ENCODE results near the gene ATP5F1D. TPM values are rescaled to one million over a fixed set of nuclear protein-coding genes. Genes with fewer than 3 reads are reported as not detected.
"Not testable (repeated sequence)": the region's sequence is repeated elsewhere in the genome, so short reads cannot be mapped to it uniquely, and the experiment has no call there.

ATP5F1D gene
- total RNA-seq, result 100 to 1,000 TPM; 209 to 222 TPM

DNA sequence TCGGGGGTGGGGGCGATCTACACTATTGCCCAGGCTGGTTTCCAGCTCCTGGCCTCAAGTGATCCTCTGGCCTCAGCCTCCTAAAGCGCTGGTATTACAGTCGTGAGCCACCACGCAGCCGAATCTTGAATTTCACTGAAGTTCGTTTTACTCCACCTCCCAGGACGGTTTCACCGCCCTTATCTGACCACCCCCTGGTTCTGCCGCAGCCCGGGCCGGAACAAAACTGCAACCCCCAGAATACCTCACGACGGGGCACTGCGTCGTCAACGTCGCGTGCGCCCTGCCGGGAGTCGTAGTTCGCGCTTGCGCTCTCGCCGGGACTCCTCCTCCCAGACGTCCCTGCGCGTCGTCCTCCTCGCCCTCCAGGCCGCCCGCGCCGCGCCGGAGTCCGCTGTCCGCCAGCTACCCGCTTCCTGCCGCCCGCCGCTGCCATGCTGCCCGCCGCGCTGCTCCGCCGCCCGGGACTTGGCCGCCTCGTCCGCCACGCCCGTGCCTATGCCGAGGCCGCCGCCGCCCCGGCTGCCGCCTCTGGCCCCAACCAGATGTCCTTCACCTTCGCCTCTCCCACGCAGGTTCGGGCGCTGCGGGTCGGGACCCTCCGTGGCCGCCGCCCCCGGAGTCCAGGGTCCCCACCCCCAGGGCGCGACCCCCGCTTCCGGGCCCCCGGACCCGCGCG, at the start of gene ATP5F1D:
Gene ATP5F1D (plus strand): TSS at position 335 of the 679 bp plus-strand sequence. CDS start 100 bp downstream, at position 435.
- POLR2A ChIA-PET, result interaction anchor here (1.1 to 7.7 kb wide), 2 partner anchors 26 to 60 kb away, joined by 4 to 218 read pairs; partner anchors contain the start of gene CIRBP
- Mint-ChIP-seq H3K4me3 (peak within 1 kb of the TSS; percentile 88), H3K27ac (peak within 1 kb of the TSS; percentile 94), H3K36me3 (ENCODE audit: low read depth) (peaks cover 2% of the 10 kb centered on the region), H3K27me3 (ENCODE audit: low read depth) (peaks cover 14% of the 10 kb centered on the region), H3K9me3 (ENCODE audit: insufficient read depth) (no peaks in the 10 kb centered on the region), H3K4me1 (ENCODE audit: low read depth) (peaks cover 37% of the 10 kb centered on the region)
- peak; percentile 73 for ATAC-seq
- CTCF ChIA-PET, result interaction anchor here (1.0 to 8.2 kb wide), 6 partner anchors 20 to 378 kb away, joined by 3 to 606 read pairs (median 4); partner anchors contain the start of genes CIRBP and FAM174C
- peak; percentile 96 for DNase-seq

DNA sequence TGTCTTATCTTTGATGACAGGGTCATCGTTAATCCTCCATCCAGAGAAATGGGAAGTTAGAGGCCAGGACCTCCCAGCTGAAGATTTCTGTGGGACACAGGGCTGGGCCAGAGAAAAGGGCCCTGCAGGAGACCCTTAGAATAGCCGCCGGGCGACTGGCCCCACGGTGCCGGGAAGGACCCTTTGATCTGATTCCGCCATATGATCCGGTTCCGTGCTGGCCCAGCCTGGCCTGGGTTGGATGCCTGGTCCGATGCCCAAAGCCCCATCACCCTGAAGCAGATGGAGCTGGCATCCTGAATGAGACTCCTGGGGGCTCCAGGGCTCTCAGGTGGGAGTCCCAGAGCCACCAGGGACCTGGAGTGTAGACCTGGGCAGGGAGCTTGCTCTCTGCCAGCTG, 42.0 kb upstream of the ATP5F1D start:
- CTCF ChIA-PET, result interaction anchor here (1.0 to 1.4 kb wide), 3 partner anchors 86 to 88 kb away, joined by 3 to 7 read pairs (median 3); no protein-coding TSS in a partner anchor
- no peak for ATAC-seq
- no peak for DNase-seq
- no peaks in the 10 kb centered on the region for H3K9me3 Mint-ChIP-seq (ENCODE audit: insufficient read depth)
- POLR2A ChIA-PET, result no interaction called here
- H3K4me1 Mint-ChIP-seq (ENCODE audit: low read depth), result peaks cover 15% of the 10 kb centered on the region
- no peak overlapping the region for H3K27ac Mint-ChIP-seq
- no peaks in the 10 kb centered on the region for H3K36me3 Mint-ChIP-seq (ENCODE audit: low read depth)
- H3K4me3 Mint-ChIP-seq, result no peak overlapping the region
- no peaks in the 10 kb centered on the region for H3K27me3 Mint-ChIP-seq (ENCODE audit: low read depth)

- ChIA-PET POLR2A (interaction anchor here (0.9 kb wide), 2 partner anchors 67 to 116 kb away, joined by 3 to 5 read pairs; no protein-coding TSS in a partner anchor), CTCF (interaction anchor here (1.1 to 1.4 kb wide), 2 partner anchors 40 to 87 kb away, joined by 3 to 7 read pairs; no protein-coding TSS in a partner anchor)
- not testable (repeated sequence) for H3K9me3 Mint-ChIP-seq (ENCODE audit: insufficient read depth); DNase-seq; ATAC-seq; H3K27ac Mint-ChIP-seq; H3K4me3 Mint-ChIP-seq; H3K27me3 Mint-ChIP-seq (ENCODE audit: low read depth); H3K36me3 Mint-ChIP-seq (ENCODE audit: low read depth)
- peaks cover 15% of the 10 kb centered on the region for H3K4me1 Mint-ChIP-seq (ENCODE audit: low read depth)
Measured at GRCh38 chr19:1200614-1201013, 40.9 kb upstream of the ATP5F1D start.

GRCh38 chr19:1205114-1206099, 36.1 kb upstream of the ATP5F1D start, which contains the start of gene STK11:
STK11 (plus strand) TSS chr19:1205778; CDS start chr19:1206914, 1,136 bp downstream.
- no peaks in the 10 kb centered on the region for H3K27me3 Mint-ChIP-seq (ENCODE audit: low read depth)
- H3K27ac Mint-ChIP-seq, result peak within 1 kb of the TSS; percentile 93
- peak; percentile 97 for ATAC-seq
- H3K9me3 Mint-ChIP-seq (ENCODE audit: insufficient read depth), result no peaks in the 10 kb centered on the region
- peaks cover 25% of the 10 kb centered on the region for H3K36me3 Mint-ChIP-seq (ENCODE audit: low read depth)
- POLR2A ChIA-PET, result no interaction called here
- DNase-seq, result peak; percentile 99
- CTCF ChIA-PET, result interaction anchor here (1.0 kb wide), 1 partner anchor 61 kb away, joined by 4 read pairs; no protein-coding TSS in a partner anchor
- H3K4me1 Mint-ChIP-seq (ENCODE audit: low read depth), result peaks cover 33% of the 10 kb centered on the region
- peak within 1 kb of the TSS; percentile 97 for H3K4me3 Mint-ChIP-seq

DNA sequence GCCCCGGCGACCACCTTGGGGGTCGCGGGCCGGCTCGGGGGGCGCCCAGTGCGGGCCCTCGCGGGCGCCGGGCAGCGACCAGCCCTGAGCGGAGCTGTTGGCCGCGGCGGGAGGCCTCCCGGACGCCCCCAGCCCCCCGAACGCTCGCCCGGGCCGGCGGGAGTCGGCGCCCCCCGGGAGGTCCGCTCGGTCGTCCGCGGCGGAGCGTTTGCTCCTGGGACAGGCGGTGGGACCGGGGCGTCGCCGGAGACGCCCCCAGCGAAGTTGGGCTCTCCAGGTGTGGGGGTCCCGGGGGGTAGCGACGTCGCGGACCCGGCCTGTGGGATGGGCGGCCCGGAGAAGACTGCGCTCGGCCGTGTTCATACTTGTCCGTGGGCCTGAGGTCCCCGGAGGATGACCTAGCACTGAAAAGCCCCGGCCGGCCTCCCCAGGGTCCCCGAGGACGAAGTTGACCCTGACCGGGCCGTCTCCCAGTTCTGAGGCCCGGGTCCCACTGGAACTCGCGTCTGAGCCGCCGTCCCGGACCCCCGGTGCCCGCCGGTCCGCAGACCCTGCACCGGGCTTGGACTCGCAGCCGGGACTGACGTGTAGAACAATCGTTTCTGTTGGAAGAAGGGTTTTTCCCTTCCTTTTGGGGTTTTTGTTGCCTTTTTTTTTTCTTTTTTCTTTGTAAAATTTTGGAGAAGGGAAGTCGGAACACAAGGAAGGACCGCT, 35.2 kb upstream of the ATP5F1D start:
- peak overlapping the region; percentile 97 for H3K4me3 Mint-ChIP-seq
- peaks cover 25% of the 10 kb centered on the region for H3K36me3 Mint-ChIP-seq (ENCODE audit: low read depth)
- ChIA-PET CTCF (interaction anchor here (0.6 kb wide), 1 partner anchor 32 kb away, joined by 3 read pairs; no protein-coding TSS in a partner anchor), POLR2A (no interaction called here)
- DNase-seq (no peak), ATAC-seq (no peak)
- H3K4me1 Mint-ChIP-seq (ENCODE audit: low read depth), result peaks cover 33% of the 10 kb centered on the region
- no peaks in the 10 kb centered on the region for H3K9me3 Mint-ChIP-seq (ENCODE audit: insufficient read depth)
- H3K27me3 Mint-ChIP-seq (ENCODE audit: low read depth), result no peaks in the 10 kb centered on the region
- H3K27ac Mint-ChIP-seq, result peak overlapping the region; percentile 93

DNA sequence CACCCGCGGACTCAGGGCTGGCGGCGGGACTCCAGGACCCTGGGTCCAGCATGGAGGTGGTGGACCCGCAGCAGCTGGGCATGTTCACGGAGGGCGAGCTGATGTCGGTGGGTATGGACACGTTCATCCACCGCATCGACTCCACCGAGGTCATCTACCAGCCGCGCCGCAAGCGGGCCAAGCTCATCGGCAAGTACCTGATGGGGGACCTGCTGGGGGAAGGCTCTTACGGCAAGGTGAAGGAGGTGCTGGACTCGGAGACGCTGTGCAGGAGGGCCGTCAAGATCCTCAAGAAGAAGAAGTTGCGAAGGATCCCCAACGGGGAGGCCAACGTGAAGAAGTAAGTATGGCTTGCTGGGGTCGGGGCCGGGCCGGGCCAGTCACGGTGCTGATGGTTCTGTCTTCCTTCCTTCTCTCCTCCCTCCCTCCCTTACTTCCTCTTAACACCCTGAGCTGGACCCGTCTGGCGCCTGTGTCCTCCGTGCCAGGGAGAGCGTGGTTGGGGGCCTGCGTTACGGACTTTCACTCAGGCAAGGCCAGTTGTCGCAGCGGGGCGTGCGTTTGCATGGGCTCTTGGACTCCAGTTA, 34.6 kb upstream of the ATP5F1D start:
- Mint-ChIP-seq H3K9me3 (ENCODE audit: insufficient read depth) (no peaks in the 10 kb centered on the region), H3K4me3 (peak overlapping the region; percentile 97), H3K27ac (peak overlapping the region; percentile 93), H3K27me3 (ENCODE audit: low read depth) (no peaks in the 10 kb centered on the region), H3K4me1 (ENCODE audit: low read depth) (peaks cover 37% of the 10 kb centered on the region), H3K36me3 (ENCODE audit: low read depth) (peaks cover 28% of the 10 kb centered on the region)
- POLR2A ChIA-PET, result no interaction called here
- CTCF ChIA-PET, result interaction anchor here (0.6 kb wide), 1 partner anchor 32 kb away, joined by 3 read pairs; no protein-coding TSS in a partner anchor
- ATAC-seq (peak; percentile 5), DNase-seq (peak; percentile 57)

GRCh38 chr19:1208830-1209229, 32.7 kb upstream of the ATP5F1D start:
- DNase-seq; ATAC-seq; H3K27me3 Mint-ChIP-seq (ENCODE audit: low read depth); H3K27ac Mint-ChIP-seq; H3K9me3 Mint-ChIP-seq (ENCODE audit: insufficient read depth); POLR2A ChIA-PET: not testable (repeated sequence)
- CTCF ChIA-PET, result interaction anchor here (1.6 kb wide), 1 partner anchor 95 kb away, joined by 5 read pairs; no protein-coding TSS in a partner anchor
- Mint-ChIP-seq H3K36me3 (ENCODE audit: low read depth) (peaks cover 37% of the 10 kb centered on the region), H3K4me3 (peak overlapping the region; percentile 18), H3K4me1 (ENCODE audit: low read depth) (peaks cover 35% of the 10 kb centered on the region)

DNA sequence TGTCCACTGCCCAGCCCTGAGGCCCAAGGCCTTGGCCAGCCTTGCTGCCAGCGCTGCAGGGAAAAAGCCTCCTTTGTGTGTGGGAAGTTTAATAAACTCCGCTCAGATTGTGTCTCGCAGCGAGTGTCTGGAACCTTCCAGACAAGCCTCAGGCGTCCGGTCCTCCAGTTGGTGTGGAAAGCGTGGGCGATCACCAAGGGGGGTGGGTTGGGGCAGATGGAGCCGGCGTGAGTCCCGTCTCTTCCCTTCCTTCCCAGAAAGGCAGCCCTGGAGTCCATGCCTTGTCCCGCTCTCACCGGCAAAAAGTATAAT, 31.4 kb upstream of the ATP5F1D start:
- Mint-ChIP-seq H3K4me3 (no peak overlapping the region), H3K27ac (peak overlapping the region; percentile 25), H3K27me3 (ENCODE audit: low read depth) (no peaks in the 10 kb centered on the region), H3K9me3 (ENCODE audit: insufficient read depth) (no peaks in the 10 kb centered on the region), H3K36me3 (ENCODE audit: low read depth) (peaks cover 40% of the 10 kb centered on the region), H3K4me1 (ENCODE audit: low read depth) (peaks cover 35% of the 10 kb centered on the region)
- POLR2A ChIA-PET, result interaction anchor here (0.6 to 0.7 kb wide), 2 partner anchors 93 to 97 kb away, joined by 3 read pairs; no protein-coding TSS in a partner anchor
- CTCF ChIA-PET, result interaction anchor here (1.6 to 2.3 kb wide), 2 partner anchors 34 to 97 kb away, joined by 5 to 7 read pairs; no protein-coding TSS in a partner anchor
- ATAC-seq (no peak), DNase-seq (no peak)

- no peaks in the 10 kb centered on the region for H3K9me3 Mint-ChIP-seq (ENCODE audit: insufficient read depth)
- CTCF ChIA-PET, result interaction anchor here (0.9 to 2.3 kb wide), 2 partner anchors 32 to 145 kb away, joined by 3 to 7 read pairs; no protein-coding TSS in a partner anchor
- H3K4me3 Mint-ChIP-seq, result no peak overlapping the region
- DNase-seq, result no peak
- ATAC-seq, result no peak
- H3K27ac Mint-ChIP-seq, result peak overlapping the region; percentile 52
- peaks cover 38% of the 10 kb centered on the region for H3K36me3 Mint-ChIP-seq (ENCODE audit: low read depth)
- peaks cover 41% of the 10 kb centered on the region for H3K4me1 Mint-ChIP-seq (ENCODE audit: low read depth)
- POLR2A ChIA-PET, result interaction anchor here (0.7 kb wide), 2 partner anchors 126 to 919 kb away, joined by 3 read pairs; no protein-coding TSS in a partner anchor
- no peaks in the 10 kb centered on the region for H3K27me3 Mint-ChIP-seq (ENCODE audit: low read depth)
Measured at GRCh38 chr19:1211494-1212234, 29.9 kb upstream of the ATP5F1D start.
